Measurements from ENCODE around the gene SRSF12.
"Not testable (repeated sequence)": the region's sequence is repeated elsewhere in the genome, so short reads cannot be mapped to it uniquely, and the experiment has no call there.

SRSF12 gene

DNA sequence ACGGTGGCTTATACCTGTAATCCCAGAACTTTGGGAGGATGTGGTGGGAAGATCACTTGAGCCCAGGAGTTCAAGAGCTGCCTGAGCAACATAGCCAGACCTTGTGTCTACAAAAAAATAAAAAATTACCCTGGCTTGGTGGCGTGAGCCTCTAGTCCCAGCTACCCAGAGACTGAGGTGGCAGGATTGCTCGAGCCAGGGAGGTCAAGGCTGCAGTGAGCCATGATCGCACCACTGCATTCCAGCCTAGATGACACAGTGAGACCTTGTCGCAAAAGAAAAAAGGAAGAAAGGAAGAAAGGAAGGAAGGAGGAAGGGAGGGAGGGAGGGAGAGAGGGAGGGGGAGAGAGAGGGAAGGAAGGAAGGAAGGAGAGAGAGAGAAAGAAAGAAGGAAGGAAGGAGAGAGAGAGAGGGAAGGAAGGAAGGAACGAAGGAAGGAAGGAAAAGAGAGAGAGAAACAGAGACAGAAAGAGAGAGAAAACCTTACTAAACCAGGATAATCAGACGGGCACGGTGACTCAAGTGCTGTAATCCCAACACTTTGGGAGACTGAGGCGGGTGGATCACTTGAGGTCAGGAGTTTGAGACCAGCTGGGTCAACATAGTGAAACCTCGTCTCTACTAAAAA is 48.2 kb downstream of the SRSF12 start:
- no peak for DNase-seq

GRCh38 chr6:89068695-89069094 is 49.2 kb downstream of the SRSF12 start:
- no peak for DNase-seq

GRCh38 chr6:89067796-89068195 is 50.1 kb downstream of the SRSF12 start:
- DNase-seq, result no peak

GRCh38 chr6:89066940-89067646 is 50.8 kb downstream of the SRSF12 start:
- no peak for DNase-seq

DNA sequence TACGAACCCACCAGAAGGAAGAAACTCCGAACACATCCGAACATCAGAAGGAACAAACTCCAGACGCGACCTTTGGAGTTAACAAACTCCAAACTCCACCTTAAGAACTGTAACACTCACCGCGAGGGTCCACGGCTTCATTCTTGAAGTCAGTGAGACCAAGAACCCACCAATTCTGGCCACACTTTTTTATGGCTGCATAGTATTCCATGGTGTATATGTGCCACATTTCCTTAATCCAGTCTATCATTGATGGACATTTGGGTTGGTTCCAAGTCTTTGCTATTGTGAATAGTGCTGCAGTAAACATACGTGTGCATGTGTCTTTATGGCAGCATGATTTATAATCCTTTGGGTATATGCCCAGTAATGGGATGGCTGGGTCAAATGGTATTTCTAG is 51.8 kb downstream of the SRSF12 start:
- not testable (repeated sequence) for DNase-seq

GRCh38 chr6:89064931-89065330 is 52.9 kb downstream of the SRSF12 start:
- DNase-seq, result not testable (repeated sequence)

GRCh38 chr6:89063881-89064280 is 54.0 kb downstream of the SRSF12 start:
- DNase-seq, result no peak

GRCh38 chr6:89059227-89059626 is 58.6 kb downstream of the SRSF12 start:
- DNase-seq, result no peak

GRCh38 chr6:89058627-89059026 is 59.2 kb downstream of the SRSF12 start:
- no peak for DNase-seq

GRCh38 chr6:89057759-89058158 is 60.1 kb downstream of the SRSF12 start:
- DNase-seq, result no peak

DNA sequence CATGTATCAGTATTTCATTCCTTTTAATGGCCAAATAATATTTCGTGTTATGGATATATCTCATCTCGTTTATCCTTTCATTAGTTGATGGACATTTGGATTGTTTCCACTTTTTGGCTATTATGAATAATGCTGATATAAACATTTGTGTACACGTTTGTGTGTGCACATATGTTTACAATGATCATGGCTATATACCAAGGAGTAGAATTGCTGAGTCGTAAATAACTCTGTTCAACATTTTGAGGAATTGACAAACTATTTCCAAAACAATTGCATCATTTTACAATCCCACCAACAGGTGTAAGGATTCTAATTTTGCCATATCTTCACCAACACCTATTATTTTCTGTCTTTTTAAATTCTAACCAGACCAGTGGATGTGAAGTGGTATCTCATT is 63.7 kb downstream of the SRSF12 start:
- DNase-seq, result no peak

GRCh38 chr6:89051676-89052075 is 66.2 kb downstream of the SRSF12 start:
- DNase-seq, result no peak

DNA sequence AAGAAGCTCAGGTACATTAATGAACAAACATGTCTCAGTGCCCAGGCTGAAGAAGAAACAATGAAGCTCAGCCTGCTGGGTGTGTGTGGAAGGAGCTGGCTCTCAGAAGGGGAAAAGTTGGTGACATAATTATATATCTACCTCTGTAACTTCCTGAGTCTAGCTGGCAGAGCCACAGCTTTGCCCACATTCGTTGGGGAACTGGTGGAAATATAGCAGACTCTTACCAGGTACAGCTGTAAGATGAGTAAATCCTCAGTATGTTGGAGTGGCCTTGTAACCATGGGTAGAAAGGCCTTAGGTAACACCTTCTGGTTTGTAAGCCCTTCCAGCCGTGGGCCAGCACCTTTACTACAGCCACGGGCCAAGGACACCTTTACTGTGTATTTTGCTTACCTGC is 67.2 kb downstream of the SRSF12 start:
- DNase-seq, result no peak

DNA sequence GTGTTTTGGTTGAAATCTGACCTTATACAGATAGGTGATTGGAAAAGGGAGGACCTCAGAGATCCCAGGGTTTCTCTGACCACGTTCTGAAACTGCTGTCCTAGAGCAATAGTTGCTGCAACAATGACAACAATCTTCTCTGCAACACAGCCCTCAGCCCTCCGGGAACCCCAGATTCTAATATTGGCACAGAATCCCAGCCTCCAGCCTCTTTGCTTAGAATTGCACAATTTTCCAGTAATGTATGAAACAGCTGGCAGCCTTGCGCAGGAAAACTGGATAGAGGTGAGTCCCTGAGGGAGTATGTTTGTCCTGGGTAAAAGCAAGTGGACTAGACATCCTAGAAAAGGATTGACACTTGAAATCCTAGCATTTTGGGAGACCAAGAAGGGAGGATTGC is 67.7 kb downstream of the SRSF12 start:
- DNase-seq, result no peak

GRCh38 chr6:89048985-89049384 is 68.9 kb downstream of the SRSF12 start:
- no peak for DNase-seq

- DNase-seq, result no peak
These were observed 69.5 kb downstream of the SRSF12 start for GRCh38 chr6:89048288-89048923.

GRCh38 chr6:89047473-89047872 is 70.4 kb downstream of the SRSF12 start:
- DNase-seq, result no peak
